Breast epithelium (tissue), 3 donors: Measurements from ENCODE around the gene TSHR.

Experiments used
- CTCF ChIP-seq, 3 donors: fragments of 450-650 bp; IDR thresholded peaks; one replicate each; pipeline ENCODE4 v1.5.1; 2016 to 2017; ENCODE audit warnings: antibody characterized with exemption in 3 of 3, mild to moderate bottlenecking in 3 of 3, moderate library complexity in 3 of 3
- POLR2A ChIP-seq: fragments of 450-650 bp; IDR thresholded peaks from one replicate; pipeline ENCODE4 v1.6.1; 2016; ENCODE audit warnings: antibody characterized with exemption, mild to moderate bottlenecking, moderate library complexity
- POLR2AphosphoS5 ChIP-seq, 3 donors: sonication (generic); formaldehyde crosslinking; IDR thresholded peaks; one replicate each; pipeline ENCODE4 v1.6.1; 2017; ENCODE audit warnings: antibody characterized with exemption in 3 of 3

- no peak for TF ChIP-seq POLR2AphosphoS5 (IDR thresholded peaks at IDR 0.05)
- TF ChIP-seq CTCF (IDR thresholded peaks at IDR 0.05) = no peak
- TF ChIP-seq POLR2A = no peak
Observed at GRCh38 chr14:80982711-80983110, 27.3 kb downstream of the TSHR start.
